C4-2B (cell line): ENCODE data around the gene WDR36.

Source experiments
- H3K27ac ChIP-seq: fragments of 450-650 bp; 2 replicates; pipeline ENCODE4 v1.5.1; 2017
- CTCF ChIP-seq: fragments of 450-650 bp; conservative IDR thresholded peaks from 2 replicates; pipeline ENCODE4 v1.5.1; 2017; ENCODE audit warnings: mild to moderate bottlenecking
- ZFX ChIP-seq: fragments of 450-650 bp; IDR thresholded peaks from 2 replicates; pipeline ENCODE4 v1.6.1; 2017

Gene WDR36

GRCh38 chr5:111159845-111160244 is 67.7 kb downstream of the WDR36 start:
- TF ChIP-seq CTCF: no peak
- TF ChIP-seq ZFX: no peak
- H3K27ac ChIP-seq: no peak overlapping the region

GRCh38 chr5:111163000-111163399 is 70.9 kb downstream of the WDR36 start:
- TF ChIP-seq CTCF (no peak), ZFX (no peak)
- H3K27ac ChIP-seq: no peak overlapping the region

GRCh38 chr5:111165058-111165457 is 72.9 kb downstream of the WDR36 start:
- no peak overlapping the region for H3K27ac ChIP-seq
- no peak for TF ChIP-seq ZFX
- no peak for TF ChIP-seq CTCF

GRCh38 chr5:111167551-111167950 is 75.4 kb downstream of the WDR36 start:
- no peak overlapping the region for H3K27ac ChIP-seq
- TF ChIP-seq CTCF (no peak), ZFX (no peak)

GRCh38 chr5:111168608-111169007 is 76.5 kb downstream of the WDR36 start:
- TF ChIP-seq ZFX (no peak), CTCF (no peak)
- no peak overlapping the region for H3K27ac ChIP-seq

GRCh38 chr5:111169269-111169668 is 77.1 kb downstream of the WDR36 start:
- TF ChIP-seq CTCF (no peak), ZFX (no peak)
- H3K27ac ChIP-seq: no peak overlapping the region

- no peak overlapping the region for H3K27ac ChIP-seq
- TF ChIP-seq CTCF: no peak
- no peak for TF ChIP-seq ZFX
Observed at GRCh38 chr5:111170279-111170678, 78.1 kb downstream of the WDR36 start.
